ENCODE measurements around the gene AR. TPM values are rescaled to one million over a fixed set of nuclear protein-coding genes. Genes with fewer than 3 reads are reported as not detected.

Gene AR
- 2.5 and 6.8 TPM in 2 replicates for total RNA-seq

GRCh38 chrX:67543818-67544217, at the start of gene AR:
Gene AR (plus strand): TSS chrX:67544021. CDS start chrX:67545147, 1,126 bp downstream.

Data from pericardium fibroblast (primary cell).